GM18519 (cell line): Measurements from ENCODE around the gene NISCH.
A peak's percentile ranks its signal among the peaks of the same experiment; 100 is the strongest.

ENCODE experiments used
- ATAC-seq: cut with Tn5 transposase; IDR thresholded peaks from one replicate; pipeline ENCODE4 v1.9.1; 2021; ENCODE audit warnings: mild to moderate bottlenecking, moderate library complexity; ENCODE audit not compliant: unreplicated experiment, low FRiP score

NISCH gene

GRCh38 chr3:52534281-52535183, 79.1 kb downstream of the NISCH start:
- ATAC-seq: no peak

GRCh38 chr3:52535411-52536111, 80.2 kb downstream of the NISCH start:
- no peak for ATAC-seq

GRCh38 chr3:52536112-52536368, 80.6 kb downstream of the NISCH start:
- no peak for ATAC-seq

- ATAC-seq: peak; percentile 75
Measured at GRCh38 chr3:52536369-52537164, 81.2 kb downstream of the NISCH start, which contains the start of gene UQCC5. TSS of gene UQCC5 (plus strand) at chr3:52536605. CDS start at chr3:52536756, 151 bp downstream.

- ATAC-seq: no peak
Measured at GRCh38 chr3:52537165-52537620, 81.8 kb downstream of the NISCH start.

GRCh38 chr3:52537726-52538421, 82.5 kb downstream of the NISCH start:
- ATAC-seq: no peak

- ATAC-seq: no peak
Measured at GRCh38 chr3:52539010-52539653, 83.7 kb downstream of the NISCH start.

GRCh38 chr3:52541050-52541449, 85.6 kb downstream of the NISCH start:
- no peak for ATAC-seq
